OCI-LY1 (cell line): Measurements from ENCODE around the gene PEX7.
"Not testable (repeated sequence)": the region's sequence is repeated elsewhere in the genome, so short reads cannot be mapped to it uniquely, and the experiment has no call there.

Source experiments
- EZH2 ChIP-seq: fragments of 200-600 bp; sonication (generic), shearing (Covaris generic); IDR thresholded peaks from 2 replicates; pipeline ENCODE4 v1.8.0; 2017; ENCODE audit warnings: borderline replicate concordance, mixed run types, mild to moderate bottlenecking, antibody characterized with exemption, low read length, moderate library complexity, mixed read lengths
- TF ChIP-seq, protein P1 (sequence below): fragments of 200-600 bp; sonication (generic), shearing (Covaris generic); IDR thresholded peaks from 2 replicates; pipeline ENCODE4 v1.5.1; 2017; ENCODE audit warnings: mild to moderate bottlenecking, antibody characterized with exemption, low read length, moderate library complexity, mixed read lengths

DNA sequence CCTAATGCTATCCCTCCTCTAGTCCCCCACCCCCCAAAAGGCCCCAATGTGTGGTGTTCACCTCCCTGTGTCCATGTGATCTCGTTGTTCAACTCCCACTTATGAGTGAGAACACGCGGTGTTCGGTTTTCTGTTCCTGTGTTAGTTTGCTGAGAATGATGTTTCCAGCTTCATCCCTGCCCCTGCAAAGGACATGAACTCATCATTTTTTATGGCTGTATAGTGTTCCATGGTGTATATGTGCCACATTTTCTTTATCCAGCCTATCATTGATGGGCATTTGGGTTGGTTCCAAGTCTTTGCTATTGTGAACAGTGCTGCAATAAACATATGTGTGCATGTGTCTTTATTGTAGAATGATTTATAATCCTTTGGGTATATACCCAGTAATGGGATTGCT is 54.1 kb downstream of the PEX7 start:
- TF ChIP-seq, protein P1, sequence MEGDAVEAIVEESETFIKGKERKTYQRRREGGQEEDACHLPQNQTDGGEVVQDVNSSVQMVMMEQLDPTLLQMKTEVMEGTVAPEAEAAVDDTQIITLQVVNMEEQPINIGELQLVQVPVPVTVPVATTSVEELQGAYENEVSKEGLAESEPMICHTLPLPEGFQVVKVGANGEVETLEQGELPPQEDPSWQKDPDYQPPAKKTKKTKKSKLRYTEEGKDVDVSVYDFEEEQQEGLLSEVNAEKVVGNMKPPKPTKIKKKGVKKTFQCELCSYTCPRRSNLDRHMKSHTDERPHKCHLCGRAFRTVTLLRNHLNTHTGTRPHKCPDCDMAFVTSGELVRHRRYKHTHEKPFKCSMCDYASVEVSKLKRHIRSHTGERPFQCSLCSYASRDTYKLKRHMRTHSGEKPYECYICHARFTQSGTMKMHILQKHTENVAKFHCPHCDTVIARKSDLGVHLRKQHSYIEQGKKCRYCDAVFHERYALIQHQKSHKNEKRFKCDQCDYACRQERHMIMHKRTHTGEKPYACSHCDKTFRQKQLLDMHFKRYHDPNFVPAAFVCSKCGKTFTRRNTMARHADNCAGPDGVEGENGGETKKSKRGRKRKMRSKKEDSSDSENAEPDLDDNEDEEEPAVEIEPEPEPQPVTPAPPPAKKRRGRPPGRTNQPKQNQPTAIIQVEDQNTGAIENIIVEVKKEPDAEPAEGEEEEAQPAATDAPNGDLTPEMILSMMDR: not testable (repeated sequence)
- not testable (repeated sequence) for TF ChIP-seq EZH2
